ENCODE measurements around the gene CYRIA. TPM values are rescaled to one million over a fixed set of nuclear protein-coding genes. Genes with fewer than 3 reads are reported as not detected.

CYRIA gene
- total RNA-seq, 1 donor from 2014 or later: 2.1 TPM

DNA sequence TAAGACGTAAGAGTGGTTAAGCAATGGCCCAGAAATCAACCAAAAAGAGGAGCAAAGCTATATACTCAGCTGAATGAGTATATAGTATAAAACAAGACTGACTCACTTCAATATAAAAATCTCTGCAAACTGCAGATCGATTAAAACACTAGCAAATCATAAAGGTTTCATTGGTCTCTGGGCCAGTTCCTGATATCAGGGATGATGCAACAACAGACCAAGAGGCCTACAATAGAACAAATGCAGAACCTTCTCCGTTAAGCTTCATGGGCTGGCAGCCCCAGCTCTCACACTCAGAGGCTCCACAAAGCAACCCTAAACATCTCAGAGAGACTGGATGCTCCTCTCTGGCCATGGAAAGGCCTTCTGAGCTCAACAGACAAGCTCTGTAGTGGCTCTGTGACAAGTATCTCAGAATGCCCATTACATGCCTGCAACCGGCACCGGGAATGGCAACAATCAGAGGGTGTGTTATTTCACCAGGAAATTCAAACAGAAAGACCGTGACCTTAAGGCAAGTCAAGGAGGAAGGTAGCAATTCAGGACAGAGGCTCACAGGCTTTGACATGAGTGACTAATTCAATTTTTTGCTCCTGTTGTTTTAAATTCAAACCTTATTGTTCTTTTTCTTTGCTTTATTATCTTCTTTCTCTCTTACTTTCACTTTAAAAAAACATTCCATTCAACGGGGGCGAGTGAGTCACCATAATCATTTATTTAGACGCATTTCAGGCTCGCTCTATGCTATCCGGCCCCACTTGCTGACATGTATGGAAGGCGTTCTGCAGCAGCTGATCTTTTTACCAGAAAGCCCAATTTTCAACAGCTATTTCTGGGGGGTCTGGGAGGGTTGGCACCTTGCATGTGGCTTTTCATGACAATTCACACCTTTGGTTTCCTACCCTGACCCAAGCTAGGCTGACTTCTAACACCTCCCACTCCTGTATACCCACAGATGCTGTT lies 15.1 kb downstream of the CYRIA start:
- Mint-ChIP-seq H3K27ac (ENCODE audit: unreplicated experiment) (peak overlapping the region; percentile 90), H3K4me1 (ENCODE audit: low read depth) (peaks cover 36% of the 10 kb centered on the region), H3K36me3 (ENCODE audit: low read depth) (no peaks in the 10 kb centered on the region), H3K9me3 (ENCODE audit: low read depth) (no peaks in the 10 kb centered on the region), H3K4me3 (ENCODE audit: unreplicated experiment) (peak overlapping the region; percentile 55), H3K27me3 (ENCODE audit: low read depth) (peaks cover 1% of the 10 kb centered on the region)
- TF ChIP-seq, protein P1, sequence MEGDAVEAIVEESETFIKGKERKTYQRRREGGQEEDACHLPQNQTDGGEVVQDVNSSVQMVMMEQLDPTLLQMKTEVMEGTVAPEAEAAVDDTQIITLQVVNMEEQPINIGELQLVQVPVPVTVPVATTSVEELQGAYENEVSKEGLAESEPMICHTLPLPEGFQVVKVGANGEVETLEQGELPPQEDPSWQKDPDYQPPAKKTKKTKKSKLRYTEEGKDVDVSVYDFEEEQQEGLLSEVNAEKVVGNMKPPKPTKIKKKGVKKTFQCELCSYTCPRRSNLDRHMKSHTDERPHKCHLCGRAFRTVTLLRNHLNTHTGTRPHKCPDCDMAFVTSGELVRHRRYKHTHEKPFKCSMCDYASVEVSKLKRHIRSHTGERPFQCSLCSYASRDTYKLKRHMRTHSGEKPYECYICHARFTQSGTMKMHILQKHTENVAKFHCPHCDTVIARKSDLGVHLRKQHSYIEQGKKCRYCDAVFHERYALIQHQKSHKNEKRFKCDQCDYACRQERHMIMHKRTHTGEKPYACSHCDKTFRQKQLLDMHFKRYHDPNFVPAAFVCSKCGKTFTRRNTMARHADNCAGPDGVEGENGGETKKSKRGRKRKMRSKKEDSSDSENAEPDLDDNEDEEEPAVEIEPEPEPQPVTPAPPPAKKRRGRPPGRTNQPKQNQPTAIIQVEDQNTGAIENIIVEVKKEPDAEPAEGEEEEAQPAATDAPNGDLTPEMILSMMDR (IDR thresholded peaks at IDR 0.05): no peak
- DNase-seq (ENCODE audit: low spot score): no peak

DNA sequence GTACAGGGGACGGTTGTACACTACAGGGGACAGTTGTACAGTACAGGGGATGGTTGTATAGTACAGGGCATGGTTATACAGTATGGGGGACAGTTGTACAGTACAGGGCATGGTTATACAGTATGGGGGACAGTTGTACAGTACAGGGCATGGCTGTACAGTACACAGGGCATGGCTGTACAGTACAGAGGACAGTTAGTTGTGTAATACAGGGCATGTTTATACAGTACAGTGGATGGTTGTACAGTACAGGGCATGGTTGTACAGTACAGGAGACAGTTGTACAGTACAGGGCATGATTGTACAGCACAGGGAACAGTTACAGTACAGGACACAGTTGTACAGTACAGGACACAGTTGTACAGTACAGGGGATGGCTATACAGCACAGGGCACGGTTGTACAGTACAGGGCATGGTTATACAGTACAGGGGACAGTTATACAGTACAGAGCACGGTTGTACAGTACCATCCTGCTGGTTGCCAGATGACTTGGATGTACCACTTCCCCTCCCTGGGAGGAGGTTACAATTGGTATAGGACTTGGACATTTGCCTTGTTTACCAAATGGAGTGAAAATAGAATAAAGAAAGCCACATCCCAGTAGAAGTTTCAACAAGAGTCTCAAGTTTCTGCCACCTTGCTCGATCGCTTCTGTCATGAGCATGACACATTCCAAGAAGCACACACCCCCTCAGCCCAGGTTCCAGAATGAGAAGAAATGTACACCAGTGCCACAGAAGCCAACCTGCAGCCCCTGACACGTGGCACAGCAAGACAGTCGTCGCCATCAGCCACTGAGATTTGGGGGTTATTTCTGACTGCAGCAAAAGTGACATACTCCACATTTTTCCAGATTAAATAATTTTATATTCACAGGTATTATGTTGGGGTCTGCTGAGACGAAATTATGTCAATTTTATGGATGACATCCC lies 16.0 kb downstream of the CYRIA start:
- H3K36me3 Mint-ChIP-seq (ENCODE audit: low read depth): no peaks in the 10 kb centered on the region
- no peak overlapping the region for H3K27ac Mint-ChIP-seq (ENCODE audit: unreplicated experiment)
- no peaks in the 10 kb centered on the region for H3K9me3 Mint-ChIP-seq (ENCODE audit: low read depth)
- no peak overlapping the region for H3K4me3 Mint-ChIP-seq (ENCODE audit: unreplicated experiment)
- TF ChIP-seq, protein P1 (IDR thresholded peaks at IDR 0.05): no peak
- DNase-seq (ENCODE audit: low spot score): no peak
- peaks cover 1% of the 10 kb centered on the region for H3K27me3 Mint-ChIP-seq (ENCODE audit: low read depth)
- peaks cover 36% of the 10 kb centered on the region for H3K4me1 Mint-ChIP-seq (ENCODE audit: low read depth)

DNA sequence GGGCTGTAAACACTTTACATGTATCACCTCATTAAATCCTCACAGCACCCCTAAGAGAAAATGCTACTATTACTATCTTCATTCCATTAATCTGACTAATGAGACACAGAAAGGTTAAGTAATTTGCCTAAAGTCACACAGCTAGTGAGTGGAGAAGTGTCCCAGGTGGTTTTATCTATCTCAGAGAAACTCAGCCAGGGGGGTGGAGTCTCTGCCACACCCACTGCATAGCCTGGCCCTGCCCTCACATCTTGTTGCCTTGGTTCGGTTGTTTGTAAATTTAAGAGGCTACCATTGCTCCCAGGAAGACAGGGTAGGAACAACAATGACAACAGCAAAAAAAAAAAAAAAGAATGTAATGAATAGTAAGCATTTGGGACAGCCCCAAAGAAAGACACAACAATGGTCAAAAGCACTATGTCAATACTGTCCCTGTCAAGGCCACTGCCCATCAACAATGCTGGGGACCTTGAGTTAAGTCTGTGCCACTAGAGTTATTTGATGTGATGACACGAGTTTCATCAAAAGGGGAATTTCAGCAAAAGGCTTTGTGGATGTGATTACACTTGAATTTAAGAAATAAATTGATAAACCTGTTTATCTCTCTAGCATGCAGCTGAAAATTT lies 17.5 kb downstream of the CYRIA start:
- no peaks in the 10 kb centered on the region for H3K36me3 Mint-ChIP-seq (ENCODE audit: low read depth)
- H3K4me3 Mint-ChIP-seq (ENCODE audit: unreplicated experiment): no peak overlapping the region
- DNase-seq (ENCODE audit: low spot score): no peak
- TF ChIP-seq, protein P1 (IDR thresholded peaks at IDR 0.05): no peak
- peaks cover 33% of the 10 kb centered on the region for H3K4me1 Mint-ChIP-seq (ENCODE audit: low read depth)
- no peak overlapping the region for H3K27ac Mint-ChIP-seq (ENCODE audit: unreplicated experiment)
- peaks cover 1% of the 10 kb centered on the region for H3K27me3 Mint-ChIP-seq (ENCODE audit: low read depth)
- H3K9me3 Mint-ChIP-seq (ENCODE audit: low read depth): no peaks in the 10 kb centered on the region

GRCh38 chr2:16645775-16646559 lies 19.7 kb downstream of the CYRIA start:
- no peak overlapping the region for H3K27ac Mint-ChIP-seq (ENCODE audit: unreplicated experiment)
- no peaks in the 10 kb centered on the region for H3K36me3 Mint-ChIP-seq (ENCODE audit: low read depth)
- no peaks in the 10 kb centered on the region for H3K9me3 Mint-ChIP-seq (ENCODE audit: low read depth)
- TF ChIP-seq, protein P1 (IDR thresholded peaks at IDR 0.05): no peak
- peaks cover 13% of the 10 kb centered on the region for H3K4me1 Mint-ChIP-seq (ENCODE audit: low read depth)
- no peak overlapping the region for H3K4me3 Mint-ChIP-seq (ENCODE audit: unreplicated experiment)
- H3K27me3 Mint-ChIP-seq (ENCODE audit: low read depth): peaks cover 4% of the 10 kb centered on the region
- DNase-seq (ENCODE audit: low spot score): no peak

All from chondrocyte (in vitro differentiated cells).